ENCODE data around the gene FAM237A.

Gene FAM237A

DNA sequence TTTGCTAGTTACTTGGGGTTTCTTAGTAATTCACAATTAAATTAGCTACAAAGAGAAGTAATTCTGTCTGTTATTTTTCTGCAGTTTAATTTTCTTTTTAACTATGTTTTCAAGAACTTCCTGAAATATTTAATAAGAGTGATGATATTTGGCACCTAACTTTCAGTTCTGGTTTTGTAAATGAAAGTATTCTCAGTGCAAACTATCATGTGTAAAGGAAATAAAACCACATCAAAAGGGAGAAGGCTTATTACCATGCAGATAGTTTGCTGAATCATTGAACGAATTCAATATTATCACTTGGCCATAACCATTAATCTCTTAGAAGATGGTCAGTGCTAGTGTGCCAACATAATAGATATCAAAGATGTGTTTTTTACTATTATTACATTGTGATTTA is 46.7 kb downstream of the FAM237A start:
- no peak for DNase-seq (ENCODE audit: low spot score)

GRCh38 chr2:206692971-206693370 is 50.7 kb downstream of the FAM237A start:
- no peak for DNase-seq (ENCODE audit: low spot score)

- DNase-seq (ENCODE audit: low spot score) = peak; percentile 75
Observed at GRCh38 chr2:206693399-206694137, 51.3 kb downstream of the FAM237A start.

GRCh38 chr2:206696910-206697309 is 54.6 kb downstream of the FAM237A start:
- no peak for DNase-seq (ENCODE audit: low spot score)

GRCh38 chr2:206698811-206699210 is 56.5 kb downstream of the FAM237A start:
- DNase-seq (ENCODE audit: low spot score) = no peak

All from Ammon's horn (tissue), 1 donor.